D721Med (cell line): ENCODE data around the gene FKBP4.

Experiments
- DNase-seq: peaks from one replicate; pipeline ENCODE4 v3.0.0; 2011; ENCODE audit warnings: low spot score; ENCODE audit not compliant: insufficient read length
- FAIRE-seq: peaks from 2 replicates; lab custom pipeline; 2011; peaks lifted over from hg19 to GRCh38; lab: Jason Lieb, UNC
- TF ChIP-seq, protein P1 (sequence below): IDR thresholded peaks from 2 replicates; pipeline ENCODE4 v1.5.1; 2012; ENCODE audit warnings: mild to moderate bottlenecking, control low read depth; ENCODE audit not compliant: insufficient read depth; ENCODE audit errors: missing control alignments

FKBP4 gene

DNA sequence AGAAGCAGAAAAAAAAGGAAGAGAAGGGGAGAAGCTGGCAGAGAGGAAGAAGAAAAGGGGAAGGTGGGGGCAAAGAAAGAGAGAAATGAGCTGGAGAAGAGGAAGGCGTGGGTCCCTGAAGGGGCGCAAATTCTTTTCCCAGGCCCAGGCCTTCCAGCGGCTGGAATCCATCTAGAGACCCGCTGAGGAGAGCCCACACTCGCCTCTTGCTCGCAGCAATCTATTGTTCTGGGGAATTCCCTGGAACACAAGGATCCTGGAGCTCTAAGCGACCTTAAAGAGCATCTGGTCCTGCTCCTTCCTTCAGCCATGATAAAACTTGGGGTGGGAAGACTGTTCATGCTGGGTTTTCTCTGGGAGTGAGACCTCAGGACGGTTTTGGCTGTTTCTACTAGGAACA is 41.2 kb upstream of the FKBP4 start:
- DNase-seq (no peak), FAIRE-seq (no peak)
- TF ChIP-seq, protein P1, sequence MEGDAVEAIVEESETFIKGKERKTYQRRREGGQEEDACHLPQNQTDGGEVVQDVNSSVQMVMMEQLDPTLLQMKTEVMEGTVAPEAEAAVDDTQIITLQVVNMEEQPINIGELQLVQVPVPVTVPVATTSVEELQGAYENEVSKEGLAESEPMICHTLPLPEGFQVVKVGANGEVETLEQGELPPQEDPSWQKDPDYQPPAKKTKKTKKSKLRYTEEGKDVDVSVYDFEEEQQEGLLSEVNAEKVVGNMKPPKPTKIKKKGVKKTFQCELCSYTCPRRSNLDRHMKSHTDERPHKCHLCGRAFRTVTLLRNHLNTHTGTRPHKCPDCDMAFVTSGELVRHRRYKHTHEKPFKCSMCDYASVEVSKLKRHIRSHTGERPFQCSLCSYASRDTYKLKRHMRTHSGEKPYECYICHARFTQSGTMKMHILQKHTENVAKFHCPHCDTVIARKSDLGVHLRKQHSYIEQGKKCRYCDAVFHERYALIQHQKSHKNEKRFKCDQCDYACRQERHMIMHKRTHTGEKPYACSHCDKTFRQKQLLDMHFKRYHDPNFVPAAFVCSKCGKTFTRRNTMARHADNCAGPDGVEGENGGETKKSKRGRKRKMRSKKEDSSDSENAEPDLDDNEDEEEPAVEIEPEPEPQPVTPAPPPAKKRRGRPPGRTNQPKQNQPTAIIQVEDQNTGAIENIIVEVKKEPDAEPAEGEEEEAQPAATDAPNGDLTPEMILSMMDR, result no peak

DNA sequence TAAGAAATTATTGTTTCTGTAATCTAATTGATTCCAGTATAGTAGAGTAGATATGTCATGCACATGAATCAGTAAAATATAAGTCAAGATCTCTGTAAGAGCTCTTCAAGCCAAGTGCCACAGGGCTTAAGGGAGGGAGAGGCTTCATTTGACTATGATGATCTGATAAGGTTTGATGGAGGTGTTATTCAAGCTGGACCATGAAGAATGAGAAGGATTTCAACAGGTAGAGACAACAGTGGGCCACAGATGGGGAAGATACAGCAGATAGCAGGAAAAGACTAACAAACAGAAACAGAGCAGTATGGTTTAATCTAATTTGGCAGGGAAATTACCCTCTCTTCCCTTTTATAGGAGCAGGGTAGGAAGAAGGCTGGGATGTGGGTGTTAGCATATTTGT is 40.6 kb upstream of the FKBP4 start:
- FAIRE-seq, result no peak
- DNase-seq, result no peak
- TF ChIP-seq, protein P1, result no peak

DNA sequence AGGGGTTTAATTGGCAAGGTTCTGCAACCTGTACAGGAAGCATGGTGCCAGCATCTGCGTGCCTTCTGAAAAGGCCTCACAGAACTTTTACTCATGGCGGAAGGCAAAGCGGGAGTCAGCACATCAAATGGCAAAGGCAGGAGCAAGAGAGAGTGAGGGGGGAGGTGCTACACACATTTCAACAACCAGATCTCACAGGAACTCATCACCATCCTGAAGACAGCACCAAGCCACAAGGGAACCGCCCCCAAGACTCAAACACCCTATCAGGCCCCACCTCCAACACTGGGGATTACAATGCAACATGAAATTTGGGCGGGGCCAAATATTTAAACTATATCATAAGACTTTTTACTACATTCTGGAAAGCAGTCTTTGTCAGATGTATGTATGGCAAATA is 38.0 kb upstream of the FKBP4 start:
- TF ChIP-seq, protein P1, result no peak
- DNase-seq (no peak), FAIRE-seq (no peak)

DNA sequence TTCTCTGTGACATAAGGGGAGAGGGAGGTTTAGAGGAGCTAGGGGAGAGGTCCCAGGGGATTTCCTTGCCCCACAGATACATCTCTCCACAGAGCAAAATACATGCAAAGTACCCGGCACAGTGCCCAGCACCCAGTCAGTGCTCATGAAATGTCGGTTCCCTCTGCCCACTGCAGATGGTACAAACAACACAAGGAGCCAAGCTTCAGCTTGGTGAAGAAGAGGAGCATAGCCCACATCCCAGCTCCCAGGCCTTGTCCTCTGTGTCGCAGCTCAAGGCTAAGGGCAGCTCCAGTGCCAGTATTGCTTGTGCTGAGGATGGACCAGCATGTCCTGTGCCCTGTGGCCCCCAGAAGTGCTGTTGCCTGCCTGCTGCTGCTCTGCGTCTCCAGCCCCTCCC is 35.0 kb upstream of the FKBP4 start:
- TF ChIP-seq, protein P1, result no peak
- no peak for DNase-seq
- FAIRE-seq, result no peak

DNA sequence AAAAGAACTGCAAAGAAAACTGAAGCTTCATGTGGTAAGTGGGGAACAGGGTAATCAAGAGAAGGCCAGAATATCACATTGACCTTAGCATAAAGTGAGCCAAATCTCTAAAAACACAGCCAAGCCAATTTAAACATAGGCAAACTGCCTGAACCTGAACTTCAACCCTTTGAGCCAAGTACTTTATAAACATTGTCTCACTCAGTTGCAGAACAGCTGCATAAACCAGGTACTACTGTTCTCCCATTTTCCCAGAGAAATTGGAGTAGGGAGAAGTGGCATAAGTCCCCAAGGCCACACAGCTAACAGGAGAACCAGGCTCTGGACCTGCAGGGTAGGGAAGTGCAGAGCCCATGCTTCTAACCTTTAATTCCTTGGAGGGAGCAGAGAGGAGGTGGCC is 30.4 kb upstream of the FKBP4 start:
- TF ChIP-seq, protein P1, result no peak
- DNase-seq, result no peak
- FAIRE-seq, result no peak

DNA sequence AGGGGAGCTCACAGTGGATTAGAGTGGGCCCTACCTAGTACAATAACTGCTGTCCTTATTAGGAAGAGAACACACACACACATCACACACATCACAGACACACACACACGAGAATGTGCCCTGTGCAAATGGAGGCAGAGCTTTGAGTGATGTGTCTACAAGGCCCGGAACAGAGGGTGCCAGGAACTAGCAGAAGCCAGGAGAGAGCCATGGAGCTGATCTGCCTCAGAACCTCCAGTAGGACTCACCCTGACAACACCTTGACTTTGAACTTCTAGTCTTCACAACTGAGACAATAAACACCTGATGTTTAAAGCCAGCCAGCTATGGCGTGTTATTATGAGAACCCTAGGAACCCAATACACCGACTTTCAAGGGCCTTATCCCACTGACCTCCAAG is 29.7 kb upstream of the FKBP4 start:
- no peak for FAIRE-seq
- DNase-seq, result no peak
- TF ChIP-seq, protein P1, result no peak

DNA sequence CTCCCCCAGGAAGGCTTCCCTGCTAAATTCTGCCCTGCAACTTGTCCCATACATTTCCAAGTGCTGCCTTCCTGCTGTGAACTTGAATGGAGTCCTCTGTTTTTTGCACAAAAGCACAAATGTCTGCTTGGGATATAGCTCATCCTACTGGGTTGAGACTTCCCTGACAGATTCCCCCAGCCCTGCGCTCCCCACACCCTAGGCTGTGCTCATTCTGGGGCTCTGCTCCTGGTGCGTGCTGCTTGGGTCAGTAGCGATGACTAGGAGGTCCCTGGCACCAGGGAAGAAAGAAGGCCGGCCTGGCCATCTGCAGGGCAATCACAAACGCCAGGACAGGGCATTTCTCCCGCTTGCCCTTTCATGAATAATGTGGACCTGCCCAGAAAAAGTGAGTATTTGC is 29.2 kb upstream of the FKBP4 start:
- TF ChIP-seq, protein P1, result no peak
- FAIRE-seq, result no peak
- DNase-seq, result no peak
